CD4-positive, CD25-positive, alpha-beta regulatory T cell (primary cell): ENCODE data around the gene TNFRSF21. TPM values are rescaled to one million over a fixed set of nuclear protein-coding genes. Genes with fewer than 3 reads are reported as not detected.
A peak's percentile ranks its signal among the peaks of the same experiment; 100 is the strongest.

Source experiments
- ATAC-seq, 2 donors: fragments of 150-1000 bp; cut with Tn5 transposase; one replicate each; pipeline ENCODE4 v1.10.0; 2021; ENCODE audit warnings: low read depth in 2 of 2, moderate number of reproducible peaks in 2 of 2, moderate library complexity in 1 of 2
- DNase-seq, 3 donors: peaks; one replicate each; pipeline versions ENCODE4 v3.0.0 to v3.0.0-alpha.2; 2012 to 2022; ENCODE audit warnings: mixed read lengths in 1 of 3
- H3K27ac ChIP-seq: one replicate; pipeline ENCODE4 v1.7.0; 2013; ENCODE audit warnings: mild to moderate bottlenecking, low read length; ENCODE audit not compliant: insufficient read depth, poor library complexity, severe bottlenecking
- H3K27me3 ChIP-seq: one replicate; pipeline ENCODE4 v1.7.0; 2013; ENCODE audit warnings: low read length; ENCODE audit not compliant: control insufficient read depth, insufficient read depth
- H3K36me3 ChIP-seq: one replicate; pipeline ENCODE4 v1.7.0; 2013; ENCODE audit warnings: mild to moderate bottlenecking, low read length, moderate library complexity; ENCODE audit not compliant: control insufficient read depth, insufficient read depth
- H3K4me1 ChIP-seq: 2 replicates; pipeline ENCODE4 v1.7.0; 2013; ENCODE audit warnings: mild to moderate bottlenecking, low read length; ENCODE audit not compliant: insufficient read depth, control insufficient read depth, poor library complexity, severe bottlenecking
- H3K4me3 ChIP-seq: one replicate; pipeline ENCODE4 v1.7.0; 2013; ENCODE audit warnings: low read depth, mild to moderate bottlenecking, low read length, moderate library complexity
- H3K9me3 ChIP-seq, 2 experiments: 1 replicate in 1 of 2; 2 replicates in 1 of 2; pipeline ENCODE4 v1.7.0; 2013; ENCODE audit warnings: low read length in 2 of 2, mild to moderate bottlenecking in 1 of 2, moderate library complexity in 1 of 2; ENCODE audit not compliant: control insufficient read depth in 2 of 2
- H3K27ac Mint-ChIP-seq, 3 donors: one replicate each; pipeline ENCODE4 v1.8.0; 2020 to 2022; ENCODE audit warnings: mild to moderate bottlenecking in 3 of 3, mixed read lengths in 3 of 3, moderate library complexity in 2 of 3
- H3K27me3 Mint-ChIP-seq: one replicate; pipeline ENCODE4 v1.8.0; 2022; ENCODE audit warnings: mild to moderate bottlenecking, mixed read lengths
- H3K36me3 Mint-ChIP-seq: one replicate; pipeline ENCODE4 v1.8.0; 2020; ENCODE audit warnings: mixed read lengths
- H3K4me1 Mint-ChIP-seq, 4 donors: one replicate each; pipeline ENCODE4 v1.8.0; 2020 to 2022; ENCODE audit warnings: mixed read lengths in 4 of 4, mild to moderate bottlenecking in 1 of 4
- H3K4me3 Mint-ChIP-seq, 4 donors: one replicate each; pipeline ENCODE4 v1.8.0; 2020 to 2022; ENCODE audit warnings: mild to moderate bottlenecking in 4 of 4, mixed read lengths in 4 of 4, moderate library complexity in 3 of 4
- H3K9me3 Mint-ChIP-seq, 7 donors: one replicate each; pipeline ENCODE4 v1.8.0; 2020 to 2022; ENCODE audit warnings: mixed read lengths in 7 of 7, mild to moderate bottlenecking in 3 of 7, moderate library complexity in 2 of 7
- polyA plus RNA-seq, 4 donors: library from polyadenylated mRNA; unstranded; fragments of 300-500 nt; fragmentation: Illumina TruSeq; gene quantifications; one replicate each; pipeline ENCODE4 v1.2.3, GENCODE V29; 2021
- total RNA-seq: library from RNA; stranded (reverse); gene quantifications from one replicate; pipeline ENCODE4 v1.2.3, GENCODE V29; 2022

Gene TNFRSF21
- total and polyA plus RNA-seq, 5 donors from 2014 or later: 0.15 TPM; not detected in 4

- Mint-ChIP-seq H3K27ac (no peak overlapping the region), H3K9me3 (peaks cover 0 to 3% (median 0%) of the 10 kb centered on the region in 7 donors), H3K4me1 (peaks cover 0 to 5% (median 0%) of the 10 kb centered on the region in 4 donors), H3K36me3 (no peaks in the 10 kb centered on the region), H3K27me3 (peaks cover 5% of the 10 kb centered on the region), H3K4me3 (no peak overlapping the region)
- Histone ChIP-seq H3K4me1 (no peaks in the 10 kb centered on the region), H3K36me3 (no peaks in the 10 kb centered on the region), H3K4me3 (no peak overlapping the region), H3K9me3 (no peaks in the 10 kb centered on the region), H3K27ac (no peak overlapping the region), H3K27me3 (no peaks in the 10 kb centered on the region)
- DNase-seq: no peak
- ATAC-seq: peak in 1 of 2 donors; percentile 13
These were observed 106.3 kb downstream of the TNFRSF21 start for GRCh38 chr6:47203266-47203937.

GRCh38 chr6:47202644-47203205 is 107.0 kb downstream of the TNFRSF21 start:
- H3K4me3 Mint-ChIP-seq: no peak overlapping the region
- no peaks in the 10 kb centered on the region for H3K4me1 ChIP-seq
- H3K27ac Mint-ChIP-seq: no peak overlapping the region
- no peak for DNase-seq
- peaks cover 0 to 5% (median 1%) of the 10 kb centered on the region in 4 donors for H3K4me1 Mint-ChIP-seq
- no peaks in the 10 kb centered on the region for H3K9me3 ChIP-seq
- H3K4me3 ChIP-seq: no peak overlapping the region
- no peak for ATAC-seq
- H3K36me3 ChIP-seq: no peaks in the 10 kb centered on the region
- H3K27me3 ChIP-seq: no peaks in the 10 kb centered on the region
- H3K9me3 Mint-ChIP-seq: peaks cover 0 to 3% (median 0%) of the 10 kb centered on the region in 7 donors
- H3K36me3 Mint-ChIP-seq: no peaks in the 10 kb centered on the region
- H3K27ac ChIP-seq: no peak overlapping the region
- peaks cover 5% of the 10 kb centered on the region for H3K27me3 Mint-ChIP-seq

- H3K9me3 ChIP-seq: no peaks in the 10 kb centered on the region
- H3K27me3 Mint-ChIP-seq: peaks cover 5% of the 10 kb centered on the region
- ATAC-seq (no peak), DNase-seq (no peak)
- no peaks in the 10 kb centered on the region for H3K27me3 ChIP-seq
- no peak overlapping the region for H3K4me3 Mint-ChIP-seq
- no peak overlapping the region for H3K4me3 ChIP-seq
- H3K27ac Mint-ChIP-seq: no peak overlapping the region
- no peak overlapping the region for H3K27ac ChIP-seq
- H3K9me3 Mint-ChIP-seq: peaks cover 0 to 3% (median 0%) of the 10 kb centered on the region in 7 donors
- peaks cover 0 to 6% (median 2%) of the 10 kb centered on the region in 4 donors for H3K4me1 Mint-ChIP-seq
- H3K36me3 Mint-ChIP-seq: no peaks in the 10 kb centered on the region
- H3K36me3 ChIP-seq: no peaks in the 10 kb centered on the region
- H3K4me1 ChIP-seq: no peaks in the 10 kb centered on the region
These were observed 109.0 kb downstream of the TNFRSF21 start for GRCh38 chr6:47200536-47201334.

- Histone ChIP-seq H3K36me3 (no peaks in the 10 kb centered on the region), H3K4me1 (no peaks in the 10 kb centered on the region), H3K27ac (no peak overlapping the region), H3K9me3 (no peaks in the 10 kb centered on the region), H3K4me3 (peak overlapping the region; percentile 0), H3K27me3 (no peaks in the 10 kb centered on the region)
- peaks cover 0 to 6% (median 1%) of the 10 kb centered on the region in 4 donors for H3K4me1 Mint-ChIP-seq
- no peaks in the 10 kb centered on the region for H3K36me3 Mint-ChIP-seq
- ATAC-seq (no peak), DNase-seq (peak in 1 of 3 donors; percentile 2)
- peak overlapping the region in 2 of 4 donors; percentile 11 to 26 for H3K4me3 Mint-ChIP-seq
- no peak overlapping the region for H3K27ac Mint-ChIP-seq
- H3K27me3 Mint-ChIP-seq: no peaks in the 10 kb centered on the region
- peaks cover 0 to 3% (median 0%) of the 10 kb centered on the region in 7 donors for H3K9me3 Mint-ChIP-seq
These were observed 111.7 kb downstream of the TNFRSF21 start for GRCh38 chr6:47197682-47198640.

GRCh38 chr6:47196113-47196512 is 113.6 kb downstream of the TNFRSF21 start:
- Mint-ChIP-seq H3K27me3 (no peaks in the 10 kb centered on the region), H3K9me3 (peaks cover 0 to 3% (median 0%) of the 10 kb centered on the region in 7 donors), H3K4me1 (peaks cover 0 to 6% (median 1%) of the 10 kb centered on the region in 4 donors), H3K4me3 (no peak overlapping the region), H3K27ac (no peak overlapping the region), H3K36me3 (no peaks in the 10 kb centered on the region)
- DNase-seq (no peak), ATAC-seq (no peak)
- Histone ChIP-seq H3K27me3 (no peaks in the 10 kb centered on the region), H3K36me3 (no peaks in the 10 kb centered on the region), H3K9me3 (no peaks in the 10 kb centered on the region), H3K4me1 (no peaks in the 10 kb centered on the region), H3K27ac (no peak overlapping the region), H3K4me3 (no peak overlapping the region)

GRCh38 chr6:47195011-47195650 is 114.6 kb downstream of the TNFRSF21 start:
- ATAC-seq (no peak), DNase-seq (no peak)
- H3K9me3 Mint-ChIP-seq: peaks cover 0 to 3% (median 0%) of the 10 kb centered on the region in 7 donors
- Histone ChIP-seq H3K4me1 (no peaks in the 10 kb centered on the region), H3K27me3 (no peaks in the 10 kb centered on the region), H3K27ac (no peak overlapping the region), H3K9me3 (no peaks in the 10 kb centered on the region), H3K36me3 (no peaks in the 10 kb centered on the region), H3K4me3 (no peak overlapping the region)
- H3K4me3 Mint-ChIP-seq: no peak overlapping the region
- peaks cover 0 to 6% (median 1%) of the 10 kb centered on the region in 4 donors for H3K4me1 Mint-ChIP-seq
- no peaks in the 10 kb centered on the region for H3K27me3 Mint-ChIP-seq
- H3K27ac Mint-ChIP-seq: no peak overlapping the region
- H3K36me3 Mint-ChIP-seq: no peaks in the 10 kb centered on the region

GRCh38 chr6:47188588-47189021 is 121.1 kb downstream of the TNFRSF21 start:
- DNase-seq: no peak
- no peaks in the 10 kb centered on the region for H3K4me1 Mint-ChIP-seq
- no peaks in the 10 kb centered on the region for H3K27me3 Mint-ChIP-seq
- no peaks in the 10 kb centered on the region for H3K36me3 Mint-ChIP-seq
- H3K27ac Mint-ChIP-seq: no peak overlapping the region
- Histone ChIP-seq H3K4me1 (no peaks in the 10 kb centered on the region), H3K36me3 (no peaks in the 10 kb centered on the region), H3K9me3 (no peaks in the 10 kb centered on the region), H3K4me3 (no peak overlapping the region), H3K27ac (no peak overlapping the region), H3K27me3 (no peaks in the 10 kb centered on the region)
- no peak for ATAC-seq
- no peak overlapping the region for H3K4me3 Mint-ChIP-seq
- H3K9me3 Mint-ChIP-seq: peaks cover 0 to 5% (median 0%) of the 10 kb centered on the region in 7 donors
